Mucosa of stomach (tissue), 1 donor: ENCODE data around the gene VN1R5.
A peak's percentile ranks its signal among the peaks of the same experiment; 100 is the strongest.
"Not testable (repeated sequence)": the region's sequence is repeated elsewhere in the genome, so short reads cannot be mapped to it uniquely, and the experiment has no call there.

Experiments used
- H3K27me3 ChIP-seq: one replicate; pipeline ENCODE4 v1.7.0; 2013; ENCODE audit warnings: mild to moderate bottlenecking, low read length; ENCODE audit not compliant: control insufficient read depth, insufficient read depth
- H3K36me3 ChIP-seq: one replicate; pipeline ENCODE4 v1.7.0; 2013; ENCODE audit warnings: low read length; ENCODE audit not compliant: control insufficient read depth, insufficient read depth
- H3K4me1 ChIP-seq: one replicate; pipeline ENCODE4 v1.7.0; 2013; ENCODE audit warnings: mild to moderate bottlenecking, low read length; ENCODE audit not compliant: control insufficient read depth, insufficient read depth
- H3K4me3 ChIP-seq: one replicate; pipeline ENCODE4 v1.7.0; 2013; ENCODE audit warnings: low read length
- H3K9ac ChIP-seq: one replicate; pipeline ENCODE4 v1.7.0; 2013; ENCODE audit warnings: mild to moderate bottlenecking, low read length, moderate library complexity
- H3K9me3 ChIP-seq: one replicate; pipeline ENCODE4 v1.7.0; 2013; ENCODE audit warnings: mild to moderate bottlenecking, low read length, moderate library complexity; ENCODE audit not compliant: control insufficient read depth
- donor health status: Pancreatic carcinoma.

Gene VN1R5

GRCh38 chr1:247255772-247256171 is at the start of gene VN1R5:
VN1R5 (plus strand) TSS chr1:247256072.
- H3K9ac ChIP-seq, H3K4me1 ChIP-seq, H3K9me3 ChIP-seq, H3K36me3 ChIP-seq, H3K27me3 ChIP-seq, H3K4me3 ChIP-seq: not testable (repeated sequence)

- peak overlapping the region; percentile 78 for H3K9ac ChIP-seq
- peak overlapping the region; percentile 61 for H3K4me3 ChIP-seq
- H3K4me1 ChIP-seq, result peaks cover 23% of the 10 kb centered on the region
- no peaks in the 10 kb centered on the region for H3K9me3 ChIP-seq
- no peaks in the 10 kb centered on the region for H3K27me3 ChIP-seq
- H3K36me3 ChIP-seq, result no peaks in the 10 kb centered on the region
Measured at GRCh38 chr1:247209396-247209795, 46.5 kb upstream of the VN1R5 start.

GRCh38 chr1:247210062-247210375 is 45.9 kb upstream of the VN1R5 start:
- Histone ChIP-seq H3K9ac (peak overlapping the region; percentile 78), H3K4me3 (peak overlapping the region; percentile 61), H3K36me3 (no peaks in the 10 kb centered on the region), H3K27me3 (no peaks in the 10 kb centered on the region), H3K9me3 (no peaks in the 10 kb centered on the region), H3K4me1 (peaks cover 17% of the 10 kb centered on the region)

- Histone ChIP-seq H3K36me3 (no peaks in the 10 kb centered on the region), H3K4me3 (peak overlapping the region; percentile 61), H3K9ac (peak overlapping the region; percentile 78), H3K4me1 (peaks cover 17% of the 10 kb centered on the region), H3K27me3 (no peaks in the 10 kb centered on the region), H3K9me3 (no peaks in the 10 kb centered on the region)
Measured at GRCh38 chr1:247210376-247211117, 45.3 kb upstream of the VN1R5 start.

- Histone ChIP-seq H3K27me3 (no peaks in the 10 kb centered on the region), H3K4me3 (no peak overlapping the region), H3K9ac (no peak overlapping the region), H3K36me3 (no peaks in the 10 kb centered on the region), H3K4me1 (peaks cover 17% of the 10 kb centered on the region), H3K9me3 (no peaks in the 10 kb centered on the region)
Measured at GRCh38 chr1:247211339-247211738, 44.5 kb upstream of the VN1R5 start.

GRCh38 chr1:247212012-247212411 is 43.9 kb upstream of the VN1R5 start:
- no peak overlapping the region for H3K9ac ChIP-seq
- no peaks in the 10 kb centered on the region for H3K27me3 ChIP-seq
- no peak overlapping the region for H3K4me3 ChIP-seq
- peaks cover 17% of the 10 kb centered on the region for H3K4me1 ChIP-seq
- H3K9me3 ChIP-seq, result no peaks in the 10 kb centered on the region
- no peaks in the 10 kb centered on the region for H3K36me3 ChIP-seq

- H3K4me1 ChIP-seq, result peaks cover 13% of the 10 kb centered on the region
- H3K9me3 ChIP-seq, result no peaks in the 10 kb centered on the region
- H3K4me3 ChIP-seq, result no peak overlapping the region
- no peak overlapping the region for H3K9ac ChIP-seq
- H3K27me3 ChIP-seq, result no peaks in the 10 kb centered on the region
- H3K36me3 ChIP-seq, result no peaks in the 10 kb centered on the region
Measured at GRCh38 chr1:247212627-247213617, 43.0 kb upstream of the VN1R5 start.

- no peaks in the 10 kb centered on the region for H3K36me3 ChIP-seq
- H3K4me1 ChIP-seq, result no peaks in the 10 kb centered on the region
- no peaks in the 10 kb centered on the region for H3K9me3 ChIP-seq
- no peaks in the 10 kb centered on the region for H3K27me3 ChIP-seq
- H3K9ac ChIP-seq, result no peak overlapping the region
- H3K4me3 ChIP-seq, result no peak overlapping the region
Measured at GRCh38 chr1:247216261-247216660, 39.6 kb upstream of the VN1R5 start.

GRCh38 chr1:247218121-247218651 is 37.7 kb upstream of the VN1R5 start:
- Histone ChIP-seq H3K4me1 (no peaks in the 10 kb centered on the region), H3K4me3 (no peak overlapping the region), H3K9me3 (no peaks in the 10 kb centered on the region), H3K36me3 (no peaks in the 10 kb centered on the region), H3K27me3 (no peaks in the 10 kb centered on the region), H3K9ac (no peak overlapping the region)

- not testable (repeated sequence) for H3K27me3 ChIP-seq, H3K9ac ChIP-seq, H3K9me3 ChIP-seq, H3K4me3 ChIP-seq, H3K36me3 ChIP-seq, H3K4me1 ChIP-seq
Measured at GRCh38 chr1:247220280-247220679, 35.6 kb upstream of the VN1R5 start.

- H3K36me3 ChIP-seq, result no peaks in the 10 kb centered on the region
- H3K27me3 ChIP-seq, result no peaks in the 10 kb centered on the region
- no peak overlapping the region for H3K9ac ChIP-seq
- no peaks in the 10 kb centered on the region for H3K4me1 ChIP-seq
- no peak overlapping the region for H3K4me3 ChIP-seq
- no peaks in the 10 kb centered on the region for H3K9me3 ChIP-seq
Measured at GRCh38 chr1:247222840-247223239, 33.0 kb upstream of the VN1R5 start.

GRCh38 chr1:247224822-247225221 is 31.1 kb upstream of the VN1R5 start:
- H3K9me3 ChIP-seq, result no peaks in the 10 kb centered on the region
- H3K9ac ChIP-seq, result no peak overlapping the region
- H3K36me3 ChIP-seq, result no peaks in the 10 kb centered on the region
- H3K27me3 ChIP-seq, result no peaks in the 10 kb centered on the region
- H3K4me3 ChIP-seq, result no peak overlapping the region
- H3K4me1 ChIP-seq, result no peaks in the 10 kb centered on the region
